ENCODE data around the gene HOXC12. TPM values are rescaled to one million over a fixed set of nuclear protein-coding genes. Genes with fewer than 3 reads are reported as not detected.

HOXC12 gene
- total RNA-seq, 3 donors from 2014 or later: 0.15 TPM; not detected in 2

DNA sequence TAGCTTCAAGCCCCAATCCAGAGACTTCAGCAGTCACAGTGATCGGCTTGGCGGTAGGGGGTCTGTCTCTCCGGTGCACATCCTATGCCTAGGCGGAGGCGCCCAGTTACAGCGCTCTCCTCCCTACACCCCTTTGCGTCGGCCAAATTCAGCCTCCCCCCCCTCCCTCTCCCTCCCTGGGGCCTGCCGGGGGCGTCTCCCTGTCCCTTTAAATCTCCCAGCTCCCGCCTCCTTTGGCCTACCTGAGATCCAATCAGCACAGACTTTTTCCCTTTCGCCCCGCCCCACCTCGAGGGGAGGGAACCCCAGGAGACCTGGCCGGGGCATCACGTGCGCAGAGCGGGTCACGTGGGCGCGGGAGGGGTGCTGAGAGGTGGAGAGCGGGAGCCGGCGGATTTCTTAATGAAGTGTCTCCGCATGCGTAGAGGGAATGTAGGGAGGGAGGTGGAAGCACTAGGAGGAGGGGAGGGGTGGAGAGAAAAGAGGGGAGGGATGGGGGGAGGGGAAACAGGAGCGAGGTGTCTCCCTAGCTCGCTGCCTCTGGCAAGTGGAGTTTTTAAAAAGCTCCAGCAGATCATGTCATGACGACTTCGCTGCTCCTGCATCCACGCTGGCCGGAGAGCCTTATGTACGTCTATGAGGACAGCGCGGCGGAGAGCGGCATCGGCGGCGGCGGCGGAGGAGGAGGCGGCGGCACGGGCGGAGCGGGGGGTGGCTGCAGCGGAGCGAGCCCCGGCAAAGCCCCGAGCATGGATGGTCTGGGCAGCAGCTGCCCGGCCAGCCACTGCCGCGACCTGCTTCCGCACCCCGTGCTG lies 16.2 kb upstream of the HOXC12 start, which contains the start of gene HOXC13:
Gene HOXC13, plus strand, starts transcription at position 506 of the 815 bp plus-strand sequence. Its CDS starts 76 bp downstream, at position 582.
- Histone ChIP-seq H3K4me3 (peak within 1 kb of the TSS; percentile 11 to 65 (median 61)), H3K36me3 (no peaks in the 10 kb centered on the region), H3K9me3 (no peaks in the 10 kb centered on the region), H3K27ac (peak within 1 kb of the TSS; percentile 52 to 73), H3K27me3 (peaks cover 23 to 98% of the 10 kb centered on the region in 2 donors), H3K4me1 (no peaks in the 10 kb centered on the region)
- DNase-seq (ENCODE audit: low spot score in 2 of 2): peak; percentile 69 to 98
- intact Hi-C loops (cut with DNase I; ENCODE audit: low total_unique reads): no loop called here
- TF ChIP-seq POLR2AphosphoS5 (IDR thresholded peaks at IDR 0.05) (peak in 2 of 3 donors; percentile 20 to 33), POLR2A (IDR thresholded peaks at IDR 0.05) (no peak)
- TF ChIP-seq, protein P1, sequence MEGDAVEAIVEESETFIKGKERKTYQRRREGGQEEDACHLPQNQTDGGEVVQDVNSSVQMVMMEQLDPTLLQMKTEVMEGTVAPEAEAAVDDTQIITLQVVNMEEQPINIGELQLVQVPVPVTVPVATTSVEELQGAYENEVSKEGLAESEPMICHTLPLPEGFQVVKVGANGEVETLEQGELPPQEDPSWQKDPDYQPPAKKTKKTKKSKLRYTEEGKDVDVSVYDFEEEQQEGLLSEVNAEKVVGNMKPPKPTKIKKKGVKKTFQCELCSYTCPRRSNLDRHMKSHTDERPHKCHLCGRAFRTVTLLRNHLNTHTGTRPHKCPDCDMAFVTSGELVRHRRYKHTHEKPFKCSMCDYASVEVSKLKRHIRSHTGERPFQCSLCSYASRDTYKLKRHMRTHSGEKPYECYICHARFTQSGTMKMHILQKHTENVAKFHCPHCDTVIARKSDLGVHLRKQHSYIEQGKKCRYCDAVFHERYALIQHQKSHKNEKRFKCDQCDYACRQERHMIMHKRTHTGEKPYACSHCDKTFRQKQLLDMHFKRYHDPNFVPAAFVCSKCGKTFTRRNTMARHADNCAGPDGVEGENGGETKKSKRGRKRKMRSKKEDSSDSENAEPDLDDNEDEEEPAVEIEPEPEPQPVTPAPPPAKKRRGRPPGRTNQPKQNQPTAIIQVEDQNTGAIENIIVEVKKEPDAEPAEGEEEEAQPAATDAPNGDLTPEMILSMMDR (IDR thresholded peaks at IDR 0.05): no peak

DNA sequence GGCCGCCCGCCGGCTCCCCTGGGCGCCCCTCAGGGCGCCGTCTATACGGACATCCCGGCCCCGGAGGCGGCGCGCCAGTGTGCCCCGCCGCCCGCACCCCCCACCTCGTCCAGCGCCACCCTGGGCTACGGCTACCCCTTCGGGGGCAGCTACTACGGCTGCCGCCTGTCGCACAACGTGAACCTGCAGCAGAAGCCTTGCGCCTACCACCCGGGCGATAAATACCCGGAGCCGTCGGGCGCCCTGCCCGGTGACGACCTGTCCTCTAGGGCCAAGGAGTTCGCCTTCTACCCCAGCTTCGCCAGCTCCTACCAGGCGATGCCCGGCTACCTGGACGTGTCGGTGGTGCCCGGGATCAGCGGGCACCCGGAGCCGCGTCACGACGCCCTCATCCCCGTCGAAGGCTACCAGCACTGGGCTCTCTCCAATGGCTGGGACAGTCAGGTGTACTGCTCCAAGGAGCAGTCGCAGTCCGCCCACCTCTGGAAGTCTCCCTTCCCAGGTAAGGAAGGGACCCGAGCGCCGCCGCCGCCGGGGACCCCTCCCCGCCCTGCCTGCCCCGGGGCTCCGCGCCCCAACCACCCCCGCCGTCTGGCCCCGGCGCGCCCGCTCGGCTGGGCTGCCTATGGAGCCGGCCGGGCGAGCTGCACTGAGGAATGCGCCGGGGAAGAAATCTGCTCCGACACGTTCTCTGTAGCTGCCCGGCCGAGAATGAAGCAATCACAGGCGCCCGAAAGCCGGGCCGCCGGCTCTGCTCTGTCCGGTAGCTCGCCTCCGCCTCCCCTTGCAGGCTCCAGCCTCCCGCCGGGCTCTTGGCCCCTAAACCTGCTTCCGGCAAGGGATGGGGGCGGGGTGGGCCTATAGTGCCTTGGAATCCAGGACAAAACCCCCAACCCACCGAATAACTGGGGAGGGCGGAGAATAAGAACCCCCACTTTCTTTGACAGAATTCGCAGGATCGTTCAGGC lies 15.3 kb upstream of the HOXC12 start:
- peak overlapping the region; percentile 52 to 73 for H3K27ac ChIP-seq
- no peaks in the 10 kb centered on the region for H3K36me3 ChIP-seq
- H3K4me3 ChIP-seq: peak overlapping the region; percentile 11 to 65 (median 61)
- TF ChIP-seq, protein P1 (IDR thresholded peaks at IDR 0.05): no peak
- TF ChIP-seq POLR2A (IDR thresholded peaks at IDR 0.05): no peak
- no peak for TF ChIP-seq POLR2AphosphoS5 (IDR thresholded peaks at IDR 0.05)
- intact Hi-C loops (cut with DNase I; ENCODE audit: low total_unique reads): no loop called here
- no peaks in the 10 kb centered on the region for H3K4me1 ChIP-seq
- no peaks in the 10 kb centered on the region for H3K9me3 ChIP-seq
- DNase-seq (ENCODE audit: low spot score in 2 of 2): peak in 1 of 2 donors; percentile 71
- H3K27me3 ChIP-seq: peaks cover 28 to 98% of the 10 kb centered on the region in 2 donors

DNA sequence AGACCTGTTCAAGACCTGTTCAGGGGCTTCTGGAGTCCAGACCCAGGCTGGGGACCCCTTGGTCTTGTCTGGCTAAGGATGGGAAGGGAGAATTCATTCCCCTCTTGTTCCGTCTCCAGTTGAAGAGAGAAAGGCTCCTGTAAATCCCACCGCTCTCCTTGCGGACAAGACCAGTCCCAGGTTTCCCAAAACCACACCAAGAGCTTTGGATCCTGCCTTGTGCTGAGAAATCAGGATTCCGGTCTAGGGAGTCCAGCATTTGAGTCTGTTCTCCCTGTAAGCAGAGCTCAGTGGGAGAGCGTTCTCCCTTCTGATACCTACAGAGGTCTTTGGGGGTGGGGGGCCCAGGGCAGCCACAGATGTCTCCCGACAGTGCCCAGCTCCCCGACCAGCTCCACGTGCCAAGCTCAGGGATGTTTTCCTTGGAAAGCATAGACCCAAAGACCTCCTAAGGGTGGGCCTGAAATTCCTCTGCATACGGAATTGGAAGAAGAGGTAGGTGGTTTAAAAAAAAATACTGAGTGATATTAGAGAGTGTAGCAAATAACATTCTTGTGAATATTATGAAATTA lies 14.2 kb upstream of the HOXC12 start:
- Histone ChIP-seq H3K9me3 (no peaks in the 10 kb centered on the region), H3K36me3 (no peaks in the 10 kb centered on the region), H3K4me1 (no peaks in the 10 kb centered on the region), H3K27ac (no peak overlapping the region), H3K4me3 (peak overlapping the region in 2 of 3 donors; percentile 61 to 65), H3K27me3 (peaks cover 25 to 98% of the 10 kb centered on the region in 2 donors)
- intact Hi-C loops (cut with DNase I; ENCODE audit: low total_unique reads): no loop called here
- no peak for DNase-seq (ENCODE audit: low spot score in 2 of 2)
- no peak for TF ChIP-seq POLR2A (IDR thresholded peaks at IDR 0.05)
- no peak for TF ChIP-seq POLR2AphosphoS5 (IDR thresholded peaks at IDR 0.05)
- TF ChIP-seq, protein P1 (IDR thresholded peaks at IDR 0.05): no peak

DNA sequence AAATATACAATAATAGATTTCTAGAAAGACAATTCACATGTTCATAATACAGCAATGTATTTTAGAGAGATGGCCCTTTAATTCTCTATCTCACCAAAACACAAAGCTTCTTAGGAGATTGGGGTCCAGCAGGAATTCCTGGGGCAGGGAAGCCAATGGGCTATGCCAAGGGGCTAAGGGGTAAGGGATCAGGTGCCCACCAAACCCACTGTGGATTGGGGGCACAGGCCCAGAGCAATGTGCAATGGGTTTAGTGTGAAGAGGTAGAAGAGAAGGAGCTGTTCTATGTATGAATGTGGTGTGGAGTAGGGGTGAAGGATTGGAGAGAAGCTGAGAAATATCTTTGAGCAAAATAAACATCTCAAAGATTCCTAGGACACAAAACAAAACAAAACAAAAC lies 13.5 kb upstream of the HOXC12 start:
- H3K27me3 ChIP-seq: peaks cover 21 to 98% of the 10 kb centered on the region in 2 donors
- no peaks in the 10 kb centered on the region for H3K9me3 ChIP-seq
- no peak overlapping the region for H3K27ac ChIP-seq
- DNase-seq (ENCODE audit: low spot score in 2 of 2): no peak
- no peak overlapping the region for H3K4me3 ChIP-seq
- intact Hi-C loops (cut with DNase I; ENCODE audit: low total_unique reads): no loop called here
- no peaks in the 10 kb centered on the region for H3K36me3 ChIP-seq
- TF ChIP-seq POLR2A (IDR thresholded peaks at IDR 0.05) (no peak), POLR2AphosphoS5 (IDR thresholded peaks at IDR 0.05) (no peak)
- TF ChIP-seq, protein P1 (IDR thresholded peaks at IDR 0.05): no peak
- no peaks in the 10 kb centered on the region for H3K4me1 ChIP-seq
